Measurements from ENCODE around the gene CYFIP1. TPM values are rescaled to one million over a fixed set of nuclear protein-coding genes. Genes with fewer than 3 reads are reported as not detected.

The CYFIP1 gene
- total RNA-seq, 4 donors from 2014 or later, result 77.4 to 121 (median 101) TPM

- Histone ChIP-seq H3K27ac (peak overlapping the region in 3 of 4 donors; percentile 21 to 63 (median 31)), H3K9me3 (no peaks in the 10 kb centered on the region), H3K36me3 (peaks cover 0 to 25% (median 0%) of the 10 kb centered on the region in 3 donors), H3K27me3 (no peaks in the 10 kb centered on the region), H3K4me3 (peak overlapping the region in 2 of 4 donors; percentile 8 to 11), H3K4me1 (peaks cover 0 to 73% (median 13%) of the 10 kb centered on the region in 4 donors)
- DNase-seq (ENCODE audit: low spot score in 2 of 2), result peak; percentile 38 to 52
- TF ChIP-seq EP300 (IDR thresholded peaks at IDR 0.05) (peak in 1 of 2 donors; percentile 50), CTCF (IDR thresholded peaks at IDR 0.05) (no peak)
- 32 to 36% methylated on average over 21 of the region's 21 CpGs for WGBS, 2 donors
These were observed 31.1 kb downstream of the CYFIP1 start for GRCh38 chr15:22949074-22949547.

DNA sequence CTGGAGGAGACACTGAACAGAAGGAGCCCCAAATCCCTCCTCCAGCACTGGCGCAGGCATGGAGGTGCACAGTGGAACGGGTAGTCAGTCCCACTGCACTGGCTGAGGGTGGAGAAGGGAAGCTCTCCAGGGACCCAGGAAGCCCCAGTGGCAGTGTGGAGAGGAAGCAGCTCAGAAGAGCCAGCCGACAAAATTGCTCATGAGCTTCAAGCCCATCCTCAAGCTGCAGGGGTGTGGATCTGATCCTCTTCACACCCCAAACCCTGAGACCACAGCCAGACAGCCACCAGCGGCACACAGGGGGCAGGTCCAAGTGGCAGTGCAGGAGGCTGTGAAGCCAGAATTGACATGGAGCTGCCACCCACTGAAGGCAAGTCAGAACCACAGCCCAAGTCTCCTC is 32.1 kb downstream of the CYFIP1 start:
- WGBS, 2 donors, result 67 to 69% methylated on average over 4 of the region's 4 CpGs
- Histone ChIP-seq H3K36me3 (peaks cover 0 to 36% (median 3%) of the 10 kb centered on the region in 3 donors), H3K9me3 (no peaks in the 10 kb centered on the region), H3K4me3 (no peak overlapping the region), H3K4me1 (peaks cover 0 to 66% (median 13%) of the 10 kb centered on the region in 4 donors), H3K27ac (peak overlapping the region in 2 of 4 donors; percentile 26 to 63), H3K27me3 (no peaks in the 10 kb centered on the region)
- no peak for DNase-seq (ENCODE audit: low spot score in 2 of 2)
- TF ChIP-seq POLR2A (IDR thresholded peaks at IDR 0.05), result no peak
- TF ChIP-seq EP300 (IDR thresholded peaks at IDR 0.05), result no peak
- no peak for TF ChIP-seq CTCF (IDR thresholded peaks at IDR 0.05)

DNA sequence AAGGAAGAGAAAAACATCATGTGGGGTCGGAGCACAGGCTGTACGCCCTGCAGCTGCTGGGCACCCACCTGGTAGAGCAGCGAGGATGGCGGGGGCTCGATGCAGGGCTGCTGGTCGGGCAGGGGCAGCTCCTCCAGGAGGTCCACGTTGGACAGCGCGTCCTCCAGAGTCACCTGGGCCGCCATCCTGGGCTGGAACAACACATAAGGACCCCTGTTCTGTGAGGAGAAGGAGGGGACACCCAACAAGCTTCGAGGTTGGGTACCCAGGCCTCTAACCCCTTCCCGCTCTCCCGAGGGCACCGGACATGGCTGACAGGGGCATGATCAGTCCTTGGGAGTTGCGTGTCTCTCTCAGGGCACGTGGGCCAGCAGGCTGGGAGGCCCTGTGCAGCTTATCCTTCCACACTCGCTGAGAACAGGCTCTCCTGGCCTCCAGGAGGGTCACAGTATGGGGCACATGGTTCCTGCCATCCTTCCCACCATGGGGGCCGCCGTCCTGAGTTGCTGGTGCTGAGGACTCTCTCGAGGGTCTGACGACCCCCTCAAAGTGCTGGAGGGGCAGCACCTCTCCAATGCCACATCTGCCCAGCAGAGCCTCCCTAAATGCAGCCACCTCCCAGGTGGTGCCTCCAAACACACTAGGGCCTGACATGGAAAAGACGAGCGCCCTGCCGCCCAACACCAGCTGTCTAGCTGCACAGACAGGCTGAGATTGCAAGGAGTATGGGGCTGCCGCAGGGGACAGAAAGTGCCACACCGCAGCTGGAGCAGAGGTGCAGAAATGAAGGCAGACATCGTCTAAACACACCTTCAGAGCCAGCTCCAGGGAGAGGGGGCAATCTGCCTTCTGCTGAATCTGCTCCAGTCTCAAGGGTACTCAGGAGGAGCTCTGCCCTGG is 32.8 kb downstream of the CYFIP1 start:
- 88 to 90% methylated on average over 24 to 27 of the region's 27 CpGs for WGBS, 2 donors
- no peak for TF ChIP-seq POLR2A (IDR thresholded peaks at IDR 0.05)
- Histone ChIP-seq H3K9me3 (no peaks in the 10 kb centered on the region), H3K4me1 (peaks cover 0 to 61% (median 13%) of the 10 kb centered on the region in 4 donors), H3K27ac (no peak overlapping the region), H3K4me3 (no peak overlapping the region), H3K27me3 (no peaks in the 10 kb centered on the region), H3K36me3 (peaks cover 0 to 43% (median 10%) of the 10 kb centered on the region in 3 donors)
- DNase-seq (ENCODE audit: low spot score in 2 of 2), result no peak

DNA sequence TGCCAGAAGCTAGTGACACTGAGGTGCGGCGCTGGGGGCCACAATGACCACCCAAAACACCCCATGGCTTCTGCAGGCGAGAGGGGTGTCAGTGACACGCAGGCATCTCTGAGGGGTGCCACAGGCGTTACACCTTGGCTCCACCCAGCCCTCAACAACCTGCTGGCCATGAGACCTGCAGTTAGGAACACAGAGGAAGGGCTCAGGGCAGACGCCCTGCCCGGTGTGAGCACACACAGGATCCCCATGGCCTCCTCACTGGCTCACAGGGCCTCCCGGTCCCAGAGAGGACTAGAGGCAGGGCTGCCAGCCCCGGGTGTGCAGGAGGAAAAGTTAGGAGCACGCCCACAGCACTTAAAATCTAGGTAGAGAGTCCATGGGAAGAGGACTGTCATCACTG is 35.1 kb downstream of the CYFIP1 start:
- no peak for TF ChIP-seq EP300 (IDR thresholded peaks at IDR 0.05)
- no peak for TF ChIP-seq CTCF (IDR thresholded peaks at IDR 0.05)
- TF ChIP-seq POLR2A (IDR thresholded peaks at IDR 0.05), result no peak
- Histone ChIP-seq H3K4me3 (no peak overlapping the region), H3K36me3 (peaks cover 3 to 60% (median 11%) of the 10 kb centered on the region in 3 donors), H3K4me1 (peaks cover 0 to 39% (median 9%) of the 10 kb centered on the region in 4 donors), H3K27me3 (no peaks in the 10 kb centered on the region), H3K9me3 (no peaks in the 10 kb centered on the region), H3K27ac (no peak overlapping the region)
- DNase-seq (ENCODE audit: low spot score in 2 of 2), result no peak
- 86 to 87% methylated on average over 5 to 8 of the region's 10 CpGs for WGBS, 2 donors

DNA sequence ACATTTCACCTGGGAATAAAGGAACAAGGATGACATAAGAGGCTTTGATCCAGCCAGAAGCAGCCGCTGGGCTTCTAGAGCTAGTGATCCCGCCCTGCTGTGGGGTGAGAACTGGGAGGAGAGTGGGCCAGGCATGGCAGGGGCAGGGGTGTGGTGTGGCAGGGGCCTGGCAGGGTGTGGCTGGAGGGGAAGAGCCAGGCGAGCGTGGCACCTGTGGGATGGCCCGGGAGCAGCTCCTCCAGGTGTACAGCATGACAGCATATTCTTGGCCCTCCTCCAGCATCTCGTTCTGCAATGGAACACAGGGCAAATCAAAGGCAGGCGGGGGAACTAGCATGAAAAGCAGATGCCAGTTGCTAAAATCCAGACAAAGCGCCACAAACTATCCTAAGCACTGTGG is 35.5 kb downstream of the CYFIP1 start:
- Histone ChIP-seq H3K36me3 (peaks cover 3 to 65% (median 11%) of the 10 kb centered on the region in 3 donors), H3K9me3 (no peaks in the 10 kb centered on the region), H3K4me1 (peaks cover 0 to 35% (median 8%) of the 10 kb centered on the region in 4 donors), H3K27me3 (no peaks in the 10 kb centered on the region), H3K4me3 (no peak overlapping the region), H3K27ac (peak overlapping the region in 1 of 4 donors; percentile 33)
- WGBS, 2 donors, result 63 to 73% methylated on average over 6 to 7 of the region's 8 CpGs
- TF ChIP-seq CTCF (IDR thresholded peaks at IDR 0.05) (no peak), POLR2A (IDR thresholded peaks at IDR 0.05) (no peak), EP300 (IDR thresholded peaks at IDR 0.05) (no peak)
- no peak for DNase-seq (ENCODE audit: low spot score in 2 of 2)

All from tibial nerve (tissue), 4 donors.